ENCODE data around the gene FAM156A.
"Not testable (repeated sequence)": the region's sequence is repeated elsewhere in the genome, so short reads cannot be mapped to it uniquely, and the experiment has no call there.

The FAM156A gene, protein sequence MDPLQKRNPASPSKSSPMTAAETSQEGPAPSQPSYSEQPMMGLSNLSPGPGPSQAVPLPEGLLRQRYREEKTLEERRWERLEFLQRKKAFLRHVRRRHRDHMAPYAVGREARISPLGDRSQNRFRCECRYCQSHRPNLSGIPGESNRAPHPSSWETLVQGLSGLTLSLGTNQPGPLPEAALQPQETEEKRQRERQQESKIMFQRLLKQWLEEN

DNA sequence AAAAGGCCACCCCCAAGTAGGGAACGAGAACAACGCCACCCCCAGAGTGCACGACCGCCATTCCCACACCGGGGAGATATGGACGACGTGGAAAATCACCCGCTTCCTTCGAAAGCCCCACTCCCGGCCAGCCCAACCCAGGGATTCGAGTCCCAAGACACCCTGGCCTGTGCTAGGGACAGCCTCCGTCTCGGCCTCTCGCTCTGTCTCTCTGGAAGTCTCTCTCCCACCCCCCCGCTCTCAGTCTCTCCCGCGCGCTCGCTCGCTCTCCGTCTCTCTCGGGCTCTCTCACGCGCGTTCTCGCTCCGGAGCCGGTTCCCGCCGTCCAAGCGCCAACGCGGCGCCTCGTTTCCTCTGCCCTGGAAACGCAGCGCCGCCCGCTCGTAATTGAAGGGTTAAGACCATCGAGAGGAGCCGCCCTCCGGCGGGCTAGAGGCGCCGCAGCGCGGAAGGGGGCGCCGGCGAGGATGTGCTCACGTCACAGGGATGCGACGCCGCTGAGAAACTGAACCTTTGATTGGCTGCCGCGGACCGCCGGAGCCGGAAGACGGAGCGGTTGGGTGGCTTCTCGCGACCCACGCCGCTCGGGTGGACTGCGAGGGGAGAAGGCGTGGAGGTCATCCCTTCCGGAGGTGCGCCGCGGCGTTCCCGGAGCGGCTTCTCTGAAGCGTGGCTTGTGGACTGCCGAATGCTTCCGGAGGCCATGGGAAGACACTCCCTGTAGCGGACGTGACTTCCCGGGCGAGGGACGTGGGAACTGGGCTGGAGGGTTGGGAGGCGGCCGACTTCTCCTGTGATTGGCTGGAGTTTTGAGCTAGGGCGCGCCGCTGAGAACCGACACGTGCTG is at the start of gene FAM156A:
Gene FAM156A (minus strand): TSS at position 406 of the 847 bp plus-strand sequence. CDS start 9,930 bp downstream, outside the sequence.
- H3K27me3 ChIP-seq (ENCODE audit: control insufficient read depth in 2 of 2, insufficient read depth in 2 of 2, low read length in 2 of 2); H3K36me3 ChIP-seq (ENCODE audit: control insufficient read depth in 2 of 2, insufficient read depth in 2 of 2, low read length in 2 of 2); H3K4me1 ChIP-seq (ENCODE audit: control insufficient read depth in 2 of 2, insufficient read depth in 2 of 2, low read length in 2 of 2); H3K9ac ChIP-seq (ENCODE audit: low read depth in 1 of 2, low read length in 2 of 2); H3K27ac ChIP-seq (ENCODE audit: low read depth in 2 of 2, low read length in 2 of 2); H3K9me3 ChIP-seq (ENCODE audit: control insufficient read depth in 2 of 2, low read length in 2 of 2); H3K4me3 ChIP-seq (ENCODE audit: low read length in 2 of 2): not testable (repeated sequence)

DNA sequence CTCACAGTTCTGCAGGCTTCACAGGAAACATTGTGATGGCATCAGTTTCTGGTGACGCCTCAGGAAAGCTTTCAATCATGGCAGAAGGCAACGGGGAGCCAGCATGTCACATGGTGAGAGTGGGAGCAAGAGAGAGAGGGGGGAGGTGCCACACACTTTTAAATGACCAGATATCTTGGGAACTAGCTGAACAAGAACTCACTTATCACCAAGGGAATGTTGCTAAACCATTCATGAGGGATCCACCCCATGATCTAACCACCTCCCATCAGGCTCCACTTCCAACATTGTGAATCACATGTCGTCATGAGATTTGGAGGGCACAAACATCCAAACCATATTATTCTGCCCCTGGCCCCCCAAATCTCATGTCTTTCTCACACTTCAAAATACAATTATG is 47.0 kb upstream of the FAM156A start:
- H3K9me3 ChIP-seq (ENCODE audit: control insufficient read depth in 2 of 2, low read length in 2 of 2) = no peaks in the 10 kb centered on the region
- H3K4me3 ChIP-seq (ENCODE audit: low read length in 2 of 2) = no peak overlapping the region
- peaks cover 3 to 15% of the 10 kb centered on the region in 2 donors for H3K27me3 ChIP-seq (ENCODE audit: control insufficient read depth in 2 of 2, insufficient read depth in 2 of 2, low read length in 2 of 2)
- H3K4me1 ChIP-seq (ENCODE audit: control insufficient read depth in 2 of 2, insufficient read depth in 2 of 2, low read length in 2 of 2) = no peaks in the 10 kb centered on the region
- no peak overlapping the region for H3K9ac ChIP-seq (ENCODE audit: low read depth in 1 of 2, low read length in 2 of 2)
- no peaks in the 10 kb centered on the region for H3K36me3 ChIP-seq (ENCODE audit: control insufficient read depth in 2 of 2, insufficient read depth in 2 of 2, low read length in 2 of 2)
- H3K27ac ChIP-seq (ENCODE audit: low read depth in 2 of 2, low read length in 2 of 2) = no peak overlapping the region

DNA sequence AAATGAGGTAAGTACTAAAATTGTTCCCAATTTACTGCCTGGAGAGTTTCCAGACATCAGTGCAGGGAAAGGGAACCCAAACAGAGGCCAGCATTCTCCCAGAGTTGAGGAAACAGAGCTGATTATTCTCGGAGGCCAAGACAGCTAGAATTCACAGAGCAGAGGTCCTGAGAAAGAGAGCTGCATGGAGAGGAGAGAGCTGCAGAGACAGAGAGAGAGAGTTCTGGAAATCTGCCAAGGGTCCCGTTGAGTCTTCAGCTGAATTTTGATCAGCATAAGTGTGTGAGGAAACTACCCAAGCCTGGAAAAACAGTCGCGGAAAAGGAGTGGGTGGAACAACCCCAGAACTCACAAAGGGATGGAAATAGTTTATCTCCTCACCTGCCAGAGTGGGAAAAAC is 46.5 kb upstream of the FAM156A start:
- Histone ChIP-seq H3K4me1 (ENCODE audit: control insufficient read depth in 2 of 2, insufficient read depth in 2 of 2, low read length in 2 of 2) (no peaks in the 10 kb centered on the region), H3K36me3 (ENCODE audit: control insufficient read depth in 2 of 2, insufficient read depth in 2 of 2, low read length in 2 of 2) (no peaks in the 10 kb centered on the region), H3K9ac (ENCODE audit: low read depth in 1 of 2, low read length in 2 of 2) (no peak overlapping the region), H3K27me3 (ENCODE audit: control insufficient read depth in 2 of 2, insufficient read depth in 2 of 2, low read length in 2 of 2) (peaks cover 8 to 16% of the 10 kb centered on the region in 2 donors), H3K4me3 (ENCODE audit: low read length in 2 of 2) (no peak overlapping the region), H3K9me3 (ENCODE audit: control insufficient read depth in 2 of 2, low read length in 2 of 2) (no peaks in the 10 kb centered on the region), H3K27ac (ENCODE audit: low read depth in 2 of 2, low read length in 2 of 2) (no peak overlapping the region)

DNA sequence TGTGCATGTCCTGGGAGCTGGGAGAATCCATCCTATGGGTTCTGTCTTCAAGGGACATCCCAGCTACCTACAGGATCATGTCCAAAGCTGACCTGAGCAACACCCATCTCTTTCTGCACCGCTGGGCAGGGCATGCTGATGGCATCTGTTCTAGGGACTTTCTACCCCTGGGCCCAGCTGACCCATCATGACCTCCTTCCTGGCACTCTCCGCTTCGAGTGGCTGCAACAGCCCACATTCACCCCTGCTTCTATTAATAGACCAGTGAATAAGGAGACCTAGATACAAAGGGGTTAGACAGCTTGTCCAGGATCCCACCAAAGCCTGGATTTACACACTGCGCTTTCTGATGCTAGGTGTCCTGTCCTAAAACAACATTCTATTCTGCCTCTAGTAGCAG is 45.7 kb upstream of the FAM156A start:
- Histone ChIP-seq H3K4me3 (ENCODE audit: low read length in 2 of 2) (no peak overlapping the region), H3K27me3 (ENCODE audit: control insufficient read depth in 2 of 2, insufficient read depth in 2 of 2, low read length in 2 of 2) (peaks cover 9 to 16% of the 10 kb centered on the region in 2 donors), H3K36me3 (ENCODE audit: control insufficient read depth in 2 of 2, insufficient read depth in 2 of 2, low read length in 2 of 2) (no peaks in the 10 kb centered on the region)

DNA sequence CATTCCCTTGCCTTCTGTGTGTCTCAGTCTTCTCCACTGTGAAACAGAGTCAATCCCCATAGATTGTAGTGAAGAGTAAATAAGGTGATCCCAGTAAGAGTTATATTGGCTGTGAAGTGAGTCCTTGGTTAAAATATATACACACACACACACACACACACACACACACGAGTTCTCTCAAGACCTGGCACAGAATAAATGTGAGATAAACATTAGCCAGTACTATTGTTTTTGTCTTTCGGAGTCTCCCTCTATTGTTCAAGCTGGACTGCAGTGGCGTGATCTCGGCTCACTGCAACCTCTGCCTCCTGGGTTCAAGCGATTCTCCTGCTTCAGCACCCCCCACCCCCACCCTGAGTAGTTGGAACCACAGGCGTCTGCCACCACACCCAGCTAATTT is 44.8 kb upstream of the FAM156A start:
- H3K27me3 ChIP-seq (ENCODE audit: control insufficient read depth in 2 of 2, insufficient read depth in 2 of 2, low read length in 2 of 2) = peaks cover 11 to 20% of the 10 kb centered on the region in 2 donors
- H3K36me3 ChIP-seq (ENCODE audit: control insufficient read depth in 2 of 2, insufficient read depth in 2 of 2, low read length in 2 of 2) = no peaks in the 10 kb centered on the region
- H3K27ac ChIP-seq (ENCODE audit: low read depth in 2 of 2, low read length in 2 of 2) = no peak overlapping the region
- H3K9me3 ChIP-seq (ENCODE audit: control insufficient read depth in 2 of 2, low read length in 2 of 2) = no peaks in the 10 kb centered on the region
- no peaks in the 10 kb centered on the region for H3K4me1 ChIP-seq (ENCODE audit: control insufficient read depth in 2 of 2, insufficient read depth in 2 of 2, low read length in 2 of 2)
- H3K4me3 ChIP-seq (ENCODE audit: low read length in 2 of 2) = no peak overlapping the region
- no peak overlapping the region for H3K9ac ChIP-seq (ENCODE audit: low read depth in 1 of 2, low read length in 2 of 2)

More for the DNA sequence above, 45.7 kb upstream of the FAM156A start:
- H3K9me3 ChIP-seq (ENCODE audit: control insufficient read depth in 2 of 2, low read length in 2 of 2) = no peaks in the 10 kb centered on the region
- H3K27ac ChIP-seq (ENCODE audit: low read depth in 2 of 2, low read length in 2 of 2) = no peak overlapping the region
- H3K4me1 ChIP-seq (ENCODE audit: control insufficient read depth in 2 of 2, insufficient read depth in 2 of 2, low read length in 2 of 2) = no peaks in the 10 kb centered on the region
- H3K9ac ChIP-seq (ENCODE audit: low read depth in 1 of 2, low read length in 2 of 2) = no peak overlapping the region

DNA sequence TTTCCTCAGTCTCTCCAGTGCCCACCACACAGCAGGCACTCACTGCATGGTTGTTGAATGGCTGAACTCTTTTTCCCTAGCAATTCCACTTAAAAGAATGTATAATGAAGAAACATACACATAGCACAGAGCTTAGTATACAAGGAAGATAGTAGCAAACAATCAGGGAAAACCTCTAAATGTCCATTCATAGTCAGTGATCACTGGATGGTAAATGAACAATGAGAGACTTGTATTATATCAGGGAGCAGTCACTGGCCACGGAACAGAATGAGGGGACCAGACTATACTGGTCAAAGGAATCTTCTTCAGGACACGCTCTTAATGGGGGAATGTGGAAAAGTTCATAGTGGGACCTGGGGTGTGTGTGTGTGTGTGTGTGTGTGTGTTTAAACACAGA is 43.6 kb upstream of the FAM156A start:
- Histone ChIP-seq H3K9ac (ENCODE audit: low read depth in 1 of 2, low read length in 2 of 2) (no peak overlapping the region), H3K4me3 (ENCODE audit: low read length in 2 of 2) (no peak overlapping the region), H3K4me1 (ENCODE audit: control insufficient read depth in 2 of 2, insufficient read depth in 2 of 2, low read length in 2 of 2) (no peaks in the 10 kb centered on the region), H3K36me3 (ENCODE audit: control insufficient read depth in 2 of 2, insufficient read depth in 2 of 2, low read length in 2 of 2) (no peaks in the 10 kb centered on the region), H3K27me3 (ENCODE audit: control insufficient read depth in 2 of 2, insufficient read depth in 2 of 2, low read length in 2 of 2) (peaks cover 11 to 18% of the 10 kb centered on the region in 2 donors), H3K27ac (ENCODE audit: low read depth in 2 of 2, low read length in 2 of 2) (no peak overlapping the region), H3K9me3 (ENCODE audit: control insufficient read depth in 2 of 2, low read length in 2 of 2) (no peaks in the 10 kb centered on the region)

DNA sequence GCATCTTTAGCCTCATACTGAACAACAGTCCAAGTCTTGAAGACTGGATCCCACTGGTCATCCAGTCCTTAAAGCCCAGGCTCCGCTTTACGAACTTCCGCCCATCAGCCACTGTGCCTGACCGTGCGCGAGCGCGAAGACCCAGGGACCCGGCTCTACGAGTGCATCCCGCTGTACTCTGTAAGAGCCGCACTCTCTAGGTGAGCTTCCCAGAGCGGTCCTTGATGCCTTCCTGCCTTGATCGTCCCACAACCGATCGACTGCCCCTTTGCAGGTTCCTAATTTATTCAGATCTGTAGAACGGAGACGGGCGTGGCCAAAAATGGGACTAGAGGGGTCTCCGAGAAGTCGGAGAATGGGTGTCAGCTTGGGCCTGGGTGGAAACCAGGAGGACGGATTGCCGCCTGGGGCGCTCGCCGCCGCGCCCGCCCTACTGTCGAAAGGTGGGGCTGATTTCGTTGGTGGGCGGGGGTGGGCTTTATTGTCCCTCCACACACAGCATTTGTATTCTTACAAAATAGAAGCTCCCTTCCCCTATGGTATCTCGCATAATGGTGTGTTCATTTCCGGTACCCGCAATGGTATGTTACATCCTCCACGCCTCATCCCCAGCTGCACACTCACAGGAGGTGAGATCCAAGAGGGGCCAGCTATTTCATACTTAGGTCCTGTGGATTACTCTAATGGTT is 42.3 kb upstream of the FAM156A start:
- no peak overlapping the region for H3K4me3 ChIP-seq (ENCODE audit: low read length in 2 of 2)
- H3K9ac ChIP-seq (ENCODE audit: low read depth in 1 of 2, low read length in 2 of 2) = no peak overlapping the region
- no peaks in the 10 kb centered on the region for H3K36me3 ChIP-seq (ENCODE audit: control insufficient read depth in 2 of 2, insufficient read depth in 2 of 2, low read length in 2 of 2)
- peaks cover 3 to 4% of the 10 kb centered on the region in 2 donors for H3K4me1 ChIP-seq (ENCODE audit: control insufficient read depth in 2 of 2, insufficient read depth in 2 of 2, low read length in 2 of 2)
- no peak overlapping the region for H3K27ac ChIP-seq (ENCODE audit: low read depth in 2 of 2, low read length in 2 of 2)
- no peaks in the 10 kb centered on the region for H3K9me3 ChIP-seq (ENCODE audit: control insufficient read depth in 2 of 2, low read length in 2 of 2)
- peaks cover 9 to 18% of the 10 kb centered on the region in 2 donors for H3K27me3 ChIP-seq (ENCODE audit: control insufficient read depth in 2 of 2, insufficient read depth in 2 of 2, low read length in 2 of 2)

DNA sequence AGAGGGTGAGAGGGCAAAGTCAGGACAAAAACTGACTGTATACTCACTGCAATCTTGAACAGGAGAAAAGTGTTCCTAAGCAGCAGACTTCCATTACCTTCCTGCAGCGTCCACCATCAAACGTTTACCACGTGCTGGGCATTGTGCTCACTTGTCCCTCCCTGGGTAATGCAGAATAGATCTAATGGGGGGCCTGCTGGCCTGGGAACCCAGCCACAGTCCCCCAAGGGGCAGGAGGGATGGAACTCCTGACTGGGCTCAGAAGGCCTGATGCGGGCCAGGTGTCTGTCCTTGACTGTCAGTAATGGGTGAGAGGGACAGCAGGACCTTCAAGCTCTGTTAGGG is 37.6 kb upstream of the FAM156A start:
- peaks cover 8 to 10% of the 10 kb centered on the region in 2 donors for H3K4me1 ChIP-seq (ENCODE audit: control insufficient read depth in 2 of 2, insufficient read depth in 2 of 2, low read length in 2 of 2)
- peak overlapping the region; percentile 85 to 93 for H3K4me3 ChIP-seq (ENCODE audit: low read length in 2 of 2)
- peak overlapping the region in 1 of 2 donors; percentile 27 for H3K9ac ChIP-seq (ENCODE audit: low read depth in 1 of 2, low read length in 2 of 2)
- peaks cover 9 to 12% of the 10 kb centered on the region in 2 donors for H3K27me3 ChIP-seq (ENCODE audit: control insufficient read depth in 2 of 2, insufficient read depth in 2 of 2, low read length in 2 of 2)
- no peaks in the 10 kb centered on the region for H3K9me3 ChIP-seq (ENCODE audit: control insufficient read depth in 2 of 2, low read length in 2 of 2)
- peak overlapping the region; percentile 81 to 87 for H3K27ac ChIP-seq (ENCODE audit: low read depth in 2 of 2, low read length in 2 of 2)
- H3K36me3 ChIP-seq (ENCODE audit: control insufficient read depth in 2 of 2, insufficient read depth in 2 of 2, low read length in 2 of 2) = no peaks in the 10 kb centered on the region

DNA sequence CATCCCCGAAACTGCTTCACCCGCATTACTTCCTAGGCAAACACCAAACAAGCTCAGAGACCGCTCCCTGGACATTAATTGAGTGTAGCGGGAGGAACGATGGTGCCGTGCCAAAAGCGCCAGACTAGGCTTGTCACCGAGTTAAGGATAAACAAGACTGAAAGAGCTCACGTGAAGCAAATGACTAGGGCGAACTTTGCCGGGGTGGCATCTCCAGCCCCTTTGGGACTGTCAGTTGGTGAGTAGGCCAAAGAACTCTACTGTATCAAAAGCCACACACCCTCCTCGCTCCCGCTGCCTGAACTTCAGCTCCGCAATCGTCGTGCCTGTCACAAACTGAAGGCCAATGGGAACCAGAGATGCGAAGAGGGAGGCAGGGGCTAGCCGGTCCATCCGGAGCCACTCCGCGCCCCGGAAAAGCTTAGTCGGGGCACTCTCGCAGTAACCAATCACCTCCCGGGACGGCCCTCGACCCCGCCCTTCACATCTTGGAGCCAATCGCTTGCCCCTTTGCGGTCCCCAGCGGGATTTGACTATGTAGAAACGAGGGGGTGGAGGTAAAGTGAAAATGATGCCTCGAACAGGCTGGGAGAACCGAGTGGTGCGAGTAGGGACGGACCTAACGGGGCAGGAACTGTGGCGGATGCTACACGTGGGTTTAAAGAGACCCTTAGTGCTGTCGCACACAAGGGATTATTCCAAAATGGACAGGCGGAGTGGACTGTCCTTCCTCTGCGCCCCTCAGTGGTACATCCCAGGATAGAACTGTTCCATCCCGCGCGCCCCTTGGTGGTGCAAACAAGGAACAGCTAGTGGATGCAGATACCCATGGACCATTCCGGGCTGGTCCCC is 37.0 kb upstream of the FAM156A start:
- H3K9me3 ChIP-seq (ENCODE audit: control insufficient read depth in 2 of 2, low read length in 2 of 2) = no peaks in the 10 kb centered on the region
- peaks cover 8 to 10% of the 10 kb centered on the region in 2 donors for H3K4me1 ChIP-seq (ENCODE audit: control insufficient read depth in 2 of 2, insufficient read depth in 2 of 2, low read length in 2 of 2)
- peak overlapping the region; percentile 85 to 93 for H3K4me3 ChIP-seq (ENCODE audit: low read length in 2 of 2)
- peaks cover 6 to 8% of the 10 kb centered on the region in 2 donors for H3K27me3 ChIP-seq (ENCODE audit: control insufficient read depth in 2 of 2, insufficient read depth in 2 of 2, low read length in 2 of 2)
- H3K9ac ChIP-seq (ENCODE audit: low read depth in 1 of 2, low read length in 2 of 2) = peak overlapping the region; percentile 77 to 79
- peak overlapping the region; percentile 81 to 87 for H3K27ac ChIP-seq (ENCODE audit: low read depth in 2 of 2, low read length in 2 of 2)
- no peaks in the 10 kb centered on the region for H3K36me3 ChIP-seq (ENCODE audit: control insufficient read depth in 2 of 2, insufficient read depth in 2 of 2, low read length in 2 of 2)

All from mucosa of rectum (tissue), 2 donors.